GM19397 (cell line): ENCODE measurements around the gene COL19A1.
"Not testable (repeated sequence)": the region's sequence is repeated elsewhere in the genome, so short reads cannot be mapped to it uniquely, and the experiment has no call there.

Experiments used
- ATAC-seq: cut with Tn5 transposase; IDR thresholded peaks from one replicate; pipeline ENCODE4 v1.9.1; 2021; ENCODE audit warnings: mild to moderate bottlenecking, moderate library complexity; ENCODE audit not compliant: unreplicated experiment

Gene COL19A1

GRCh38 chr6:69866770-69867638, 648 bp downstream of the COL19A1 start:
- peak; percentile 71 for ATAC-seq

DNA sequence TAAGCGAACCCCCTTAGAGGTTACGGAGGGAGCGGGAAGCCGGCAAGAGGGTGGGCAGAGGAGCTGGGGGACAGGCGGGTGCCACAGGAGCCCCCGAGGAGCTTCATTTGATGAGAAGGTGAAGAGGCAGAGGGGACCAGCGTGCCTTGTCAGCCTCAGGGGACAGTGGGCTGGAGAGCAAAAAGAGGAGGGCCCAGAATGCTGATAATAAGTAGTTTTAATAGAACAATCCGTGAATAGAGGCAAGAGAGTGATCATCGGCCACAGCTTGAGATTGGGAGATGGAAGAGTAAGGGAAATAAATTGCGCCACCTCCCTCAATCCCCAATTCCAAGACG, 1.3 kb downstream of the COL19A1 start:
- peak; percentile 20 for ATAC-seq

DNA sequence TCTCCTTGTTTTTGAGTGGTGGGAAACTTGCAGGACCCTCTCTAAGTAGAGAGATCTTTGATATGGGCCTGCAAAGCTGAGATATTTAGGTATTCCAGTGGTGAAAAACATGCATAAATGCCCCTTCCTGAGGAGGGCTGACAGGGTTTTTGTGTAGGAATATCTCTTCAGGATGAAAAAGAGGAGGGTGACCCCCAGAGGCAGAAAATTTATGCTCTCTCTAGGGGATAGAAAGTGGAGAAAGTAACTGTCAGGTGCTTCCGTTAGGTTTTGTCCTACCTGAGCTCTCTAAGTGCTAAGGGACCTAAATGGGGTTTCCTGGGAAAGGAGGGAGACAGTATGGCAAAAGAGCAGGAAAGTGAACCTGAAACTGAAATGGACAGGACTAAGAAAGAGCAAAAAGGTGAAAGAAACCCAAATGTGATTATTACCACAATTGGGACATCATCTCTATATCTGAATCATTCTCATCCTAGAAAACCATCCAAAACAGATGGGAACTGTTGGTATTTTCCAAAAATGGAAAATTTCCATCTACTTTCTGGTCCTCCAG, 2.0 kb downstream of the COL19A1 start:
- no peak for ATAC-seq

DNA sequence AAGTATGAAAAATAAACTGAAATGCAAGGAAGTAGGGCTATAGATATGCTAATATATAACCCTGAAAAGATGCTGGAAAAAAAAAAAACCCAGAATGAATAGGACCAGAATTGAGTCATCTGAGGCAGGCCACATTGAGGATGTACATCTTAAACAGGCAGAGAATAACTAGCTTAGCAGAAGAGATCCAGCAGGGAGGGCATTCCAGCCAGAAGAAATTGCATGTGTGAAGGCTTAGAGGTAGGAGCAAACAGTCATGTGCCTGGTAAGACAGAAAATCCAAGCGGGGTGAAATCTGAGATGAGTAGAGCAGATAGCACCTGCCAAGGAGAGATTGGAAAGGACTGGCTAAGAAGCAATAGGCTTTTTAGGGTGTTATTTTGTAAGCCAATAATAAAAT, 2.6 kb downstream of the COL19A1 start:
- no peak for ATAC-seq

- no peak for ATAC-seq
These were observed 4.8 kb downstream of the COL19A1 start for GRCh38 chr6:69871107-69871506.

DNA sequence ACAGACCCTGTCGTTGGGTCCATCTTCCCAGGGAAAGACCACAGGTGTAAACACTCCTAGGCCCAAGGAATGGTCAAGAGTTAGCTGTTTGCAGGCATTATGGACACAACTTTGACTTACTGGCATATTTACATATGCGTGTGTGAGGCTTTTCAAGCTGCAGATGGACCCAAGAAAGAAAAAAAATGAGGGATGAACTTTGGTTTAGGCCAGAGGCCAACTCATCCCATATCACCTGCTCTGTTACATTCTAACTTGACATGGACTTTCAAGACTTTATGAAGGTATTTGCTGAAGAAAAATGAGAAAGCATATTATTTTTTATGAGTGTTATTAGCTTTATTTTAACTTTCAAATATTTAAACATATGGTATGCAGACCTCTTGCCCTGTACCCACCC, 6.9 kb downstream of the COL19A1 start:
- no peak for ATAC-seq

- no peak for ATAC-seq
These were observed 9.4 kb downstream of the COL19A1 start for GRCh38 chr6:69875715-69876114.

DNA sequence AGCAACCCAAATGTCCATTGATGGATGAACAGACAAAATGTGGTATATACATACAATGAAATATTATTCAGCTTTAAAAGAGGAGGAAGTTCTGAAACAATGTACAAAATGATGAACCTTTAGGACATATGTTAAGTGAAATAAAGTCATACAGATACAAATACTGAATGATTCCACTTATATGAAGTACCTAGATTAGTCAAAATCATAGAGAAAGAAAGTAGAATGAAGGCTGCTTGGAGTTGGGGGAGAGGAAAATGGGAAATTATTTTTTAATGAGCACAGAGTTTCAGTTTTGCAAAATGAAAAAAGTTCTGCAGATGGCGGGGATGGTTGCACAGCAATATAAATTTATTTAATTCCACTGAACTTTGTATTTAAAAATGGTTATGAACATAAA, 12.4 kb downstream of the COL19A1 start:
- no peak for ATAC-seq

- ATAC-seq, result no peak
These were observed 14.2 kb downstream of the COL19A1 start for GRCh38 chr6:69880601-69881000.

DNA sequence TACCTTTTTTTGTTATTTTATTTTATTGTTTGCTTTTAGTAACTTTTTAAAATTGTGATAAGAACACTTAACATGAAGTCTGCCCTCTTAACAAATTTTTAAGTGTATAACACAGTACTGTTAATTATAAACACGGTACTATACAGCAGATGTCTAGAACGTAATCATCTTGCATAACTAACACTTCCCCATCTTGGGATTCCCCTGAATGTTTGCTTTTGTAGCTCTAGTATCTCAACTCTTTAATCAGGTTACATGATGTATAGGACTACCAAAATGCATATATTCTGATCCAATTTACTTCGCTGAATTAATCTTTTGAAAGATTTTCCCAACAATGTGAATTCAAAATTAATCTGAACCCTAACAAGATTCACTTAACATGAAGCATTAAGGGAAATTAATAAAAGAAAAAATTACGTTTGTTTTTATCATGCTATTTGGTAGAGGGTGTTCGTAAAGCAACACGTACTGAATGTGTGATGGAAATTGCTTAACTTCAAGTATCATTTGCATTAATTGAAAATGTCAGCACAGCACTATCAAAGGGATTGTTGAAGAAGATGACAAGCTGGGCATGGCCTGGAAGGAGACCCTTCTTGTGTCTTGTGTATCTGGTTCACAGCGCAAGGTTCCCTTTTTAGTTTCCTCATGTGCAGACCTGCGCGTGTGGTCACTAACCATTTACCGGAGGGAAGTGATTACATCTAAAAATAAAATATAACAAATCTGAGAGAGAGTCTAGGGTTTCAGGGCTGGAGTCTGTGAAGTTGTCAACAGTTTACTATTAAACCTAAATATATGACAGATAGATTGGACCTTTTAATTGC, 15.2 kb downstream of the COL19A1 start:
- peak; percentile 89 for ATAC-seq

DNA sequence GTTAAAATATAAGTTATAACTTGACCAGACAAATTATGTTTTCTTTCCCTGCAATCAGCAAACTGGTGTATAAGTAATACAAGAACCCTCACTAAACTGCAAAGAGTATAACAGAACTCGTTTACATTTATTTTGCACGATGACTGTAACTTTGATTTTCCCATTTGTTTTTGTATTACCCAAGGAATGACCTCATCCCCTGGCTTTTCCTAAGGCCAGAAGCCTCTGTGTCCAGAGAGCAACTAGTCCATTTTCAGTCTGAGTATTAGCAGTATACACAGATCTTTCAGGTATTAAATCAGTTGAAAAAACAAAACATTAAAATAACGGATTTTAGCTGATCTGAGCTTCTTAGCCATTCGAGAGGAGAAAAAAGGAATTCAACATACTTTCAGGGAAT, 17.2 kb downstream of the COL19A1 start:
- ATAC-seq, result no peak

- ATAC-seq, result no peak
These were observed 17.9 kb downstream of the COL19A1 start for GRCh38 chr6:69884231-69884630.

- no peak for ATAC-seq
These were observed 20.7 kb downstream of the COL19A1 start for GRCh38 chr6:69887026-69887425.

- ATAC-seq, result no peak
These were observed 21.5 kb downstream of the COL19A1 start for GRCh38 chr6:69887714-69888345.

DNA sequence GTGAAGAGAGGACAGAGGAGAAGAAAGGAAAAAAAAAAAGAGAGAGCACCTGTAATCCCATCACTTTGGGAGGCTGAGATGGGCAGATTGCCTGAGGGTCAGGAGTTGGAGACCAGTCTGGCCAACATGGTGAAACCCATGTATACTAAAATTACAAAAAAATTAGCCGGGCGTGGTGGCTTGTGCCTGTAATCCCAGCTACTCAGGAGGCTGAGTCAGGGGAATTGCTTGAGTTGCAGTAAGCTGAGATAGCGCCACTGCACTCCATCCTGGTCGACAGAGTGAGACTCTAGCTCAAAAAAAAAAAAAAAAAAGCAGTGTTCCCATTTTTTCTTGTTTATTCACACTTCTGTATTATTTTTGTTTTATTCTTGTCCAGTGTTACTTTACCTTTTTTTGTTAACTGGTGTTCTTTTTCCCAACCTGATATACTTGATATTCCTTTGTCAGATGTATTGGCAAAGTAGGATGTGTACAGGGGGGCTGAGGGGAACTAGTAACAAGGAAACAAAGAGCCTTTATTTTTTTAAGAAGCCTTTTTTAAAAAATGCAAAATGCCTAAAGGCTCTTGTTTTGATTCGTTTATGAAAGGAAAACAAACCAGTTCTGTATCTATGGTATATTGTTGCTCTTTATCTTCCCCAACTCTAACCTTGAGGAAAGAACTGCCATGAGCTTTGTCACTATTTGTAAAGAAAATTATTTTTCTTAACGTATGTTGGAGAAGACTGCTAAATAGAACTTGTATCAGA, 22.3 kb downstream of the COL19A1 start:
- ATAC-seq, result no peak

DNA sequence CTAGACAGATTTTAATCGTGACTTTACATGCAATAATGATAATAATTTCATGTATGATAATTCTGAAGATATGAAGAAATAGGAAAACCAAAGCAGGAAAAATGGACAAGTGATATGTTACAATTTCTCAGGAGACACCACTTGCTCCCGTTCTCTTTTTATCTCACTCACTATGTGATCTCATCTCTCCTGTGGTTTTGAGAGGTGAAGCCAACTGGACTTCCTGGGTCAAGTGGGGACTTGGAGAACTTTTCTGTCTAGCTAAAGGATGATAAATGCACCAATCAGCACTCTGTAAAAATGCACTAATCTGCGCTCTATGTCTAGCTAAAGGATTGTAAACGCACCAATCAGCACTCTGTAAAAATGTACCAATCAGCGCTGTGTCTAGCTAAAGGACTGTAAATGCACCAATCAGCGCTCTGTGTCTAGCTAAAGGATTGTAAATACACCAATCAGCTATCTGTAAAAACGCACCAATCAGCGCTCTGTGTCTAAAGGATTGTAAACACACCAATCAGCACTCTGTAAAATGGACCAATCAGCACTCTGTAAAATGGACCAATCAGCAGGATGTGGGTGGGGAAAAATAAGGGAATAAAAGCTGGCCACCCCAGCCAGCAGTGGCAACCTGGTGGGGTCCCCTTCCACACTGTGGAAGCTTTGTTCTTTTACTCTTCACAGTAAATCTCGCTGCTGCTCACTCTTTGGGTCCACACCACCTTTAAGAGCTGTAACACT, 23.0 kb downstream of the COL19A1 start:
- ATAC-seq, result not testable (repeated sequence)

DNA sequence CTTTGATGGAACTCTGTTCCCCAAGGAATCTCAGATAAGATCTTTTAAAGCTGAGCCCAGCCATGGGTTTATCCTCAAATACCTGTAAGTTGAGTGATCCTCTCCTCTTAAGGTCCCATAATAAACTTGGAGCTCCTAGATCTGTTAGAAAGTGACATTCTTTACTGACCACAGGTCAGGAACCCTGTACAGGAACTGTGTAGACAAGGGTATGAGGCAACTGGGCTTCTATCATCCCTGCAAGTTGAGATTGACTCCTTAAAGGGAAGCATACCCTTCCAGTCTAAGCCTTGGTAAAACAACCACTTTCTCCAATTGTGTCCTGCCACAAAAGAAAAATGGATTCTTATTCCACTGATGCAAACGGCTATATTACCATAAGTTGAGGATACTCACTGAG, 26.2 kb downstream of the COL19A1 start:
- not testable (repeated sequence) for ATAC-seq

DNA sequence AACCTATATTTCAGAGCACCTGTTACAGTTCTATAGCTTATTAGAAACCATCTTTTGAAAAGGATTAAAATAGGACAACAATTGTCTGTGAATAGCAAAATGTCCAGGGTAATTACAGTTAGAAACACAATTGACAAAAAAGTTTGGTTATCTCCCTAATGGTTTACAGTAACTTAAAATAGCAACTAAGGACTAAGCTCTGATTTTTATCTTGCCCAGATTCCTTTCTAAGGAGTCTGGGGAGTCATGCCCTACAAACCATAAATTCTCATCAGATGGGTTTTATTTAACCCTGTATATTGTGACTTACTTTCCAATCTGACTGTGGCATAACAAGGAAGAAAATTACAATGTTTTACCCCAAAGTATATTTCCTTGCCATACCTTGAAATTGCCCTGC, 26.9 kb downstream of the COL19A1 start:
- ATAC-seq, result not testable (repeated sequence)

DNA sequence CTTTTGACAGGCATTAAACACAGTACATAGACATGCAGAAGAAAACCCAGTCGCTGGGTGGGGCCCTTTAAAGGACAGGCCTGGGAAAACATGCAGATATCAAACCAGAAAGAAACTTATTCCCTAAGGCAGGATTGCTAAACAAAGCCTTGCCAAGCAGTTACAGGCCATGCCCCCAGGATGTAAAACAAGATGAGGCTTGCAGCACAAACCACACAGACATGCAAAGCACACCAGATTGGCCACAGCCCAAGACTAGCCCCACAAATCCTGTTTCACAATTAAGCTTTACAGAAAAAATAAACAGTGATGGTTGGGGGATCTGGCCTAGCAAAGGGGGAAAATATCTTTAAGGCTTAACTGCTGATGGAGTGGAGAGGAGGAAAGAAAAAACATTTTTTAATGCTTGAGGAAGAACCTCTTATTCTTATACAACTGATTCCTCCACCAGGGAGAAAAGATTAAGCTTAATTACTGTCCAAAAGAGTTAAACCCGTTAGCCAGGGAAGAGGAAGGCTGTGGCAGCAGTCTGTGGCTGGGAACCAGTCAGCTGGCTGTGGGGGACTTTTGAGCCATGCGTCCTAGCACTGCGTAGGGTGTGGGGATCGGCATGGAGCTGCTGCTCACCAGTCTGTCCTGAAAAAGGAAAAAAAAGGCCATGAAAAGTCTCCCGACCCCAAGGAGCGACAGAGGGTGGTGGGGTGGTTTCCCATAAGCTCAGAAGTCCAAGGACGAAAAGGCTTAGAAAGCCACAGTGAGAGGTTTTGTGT, 28.4 kb downstream of the COL19A1 start:
- ATAC-seq, result peak; percentile 65
